Neural progenitor cell (in vitro differentiated cells): Measurements from ENCODE around the gene PELO. TPM values are rescaled to one million over a fixed set of nuclear protein-coding genes. Genes with fewer than 3 reads are reported as not detected.
"Not testable (repeated sequence)": the region's sequence is repeated elsewhere in the genome, so short reads cannot be mapped to it uniquely, and the experiment has no call there.

Experiments
- DNase-seq: peaks from one replicate; pipeline ENCODE4 v3.0.0-alpha.2; 2016; ENCODE audit warnings: low spot score
- H2AFZ ChIP-seq: fragments of 200-600 bp; sonication (generic); replicated peaks from 2 replicates; pipeline ENCODE4 v1.6.1; 2016; ENCODE audit warnings: antibody characterized with exemption
- H3F3A ChIP-seq: fragments of 200-600 bp; sonication (generic); 2 replicates; pipeline ENCODE4 v1.6.1; 2016; ENCODE audit warnings: antibody characterized with exemption, low read depth
- H3K27ac ChIP-seq: fragments of 200-600 bp; sonication (generic); 2 replicates; pipeline ENCODE4 v1.5.1; 2016; ENCODE audit warnings: mild to moderate bottlenecking
- H3K27me3 ChIP-seq: fragments of 200-600 bp; sonication (generic); 2 replicates; pipeline ENCODE4 v1.6.1; 2016; ENCODE audit warnings: mild to moderate bottlenecking, moderate library complexity
- H3K36me3 ChIP-seq: fragments of 200-600 bp; sonication (generic); 2 replicates; pipeline ENCODE4 v1.5.1; 2016
- H3K4me1 ChIP-seq: fragments of 200-600 bp; sonication (generic); 2 replicates; pipeline ENCODE4 v1.6.1; 2016; ENCODE audit warnings: mixed run types
- H3K4me2 ChIP-seq: fragments of 200-600 bp; sonication (generic); 2 replicates; pipeline ENCODE4 v1.6.1; 2016
- H3K4me3 ChIP-seq: fragments of 200-600 bp; sonication (generic); 2 replicates; pipeline ENCODE4 v1.5.1; 2016
- H3K79me2 ChIP-seq: fragments of 200-600 bp; sonication (generic); 2 replicates; pipeline ENCODE4 v1.6.1; 2016; ENCODE audit warnings: low read depth
- H3K9ac ChIP-seq: fragments of 200-600 bp; sonication (generic); 2 replicates; pipeline ENCODE4 v1.6.1; 2016
- H3K9me3 ChIP-seq: fragments of 200-600 bp; sonication (generic); 2 replicates; pipeline ENCODE4 v1.5.1; 2016; ENCODE audit warnings: low read depth
- H4K20me1 ChIP-seq: fragments of 200-600 bp; sonication (generic); 2 replicates; pipeline ENCODE4 v1.6.1; 2016; ENCODE audit warnings: low read depth
- H3K27ac Mint-ChIP-seq: 3 replicates; pipeline ENCODE4 v1.8.0; 2021; ENCODE audit warnings: mixed read lengths
- H3K27me3 Mint-ChIP-seq: 2 replicates; pipeline ENCODE4 v1.8.0; 2022; ENCODE audit warnings: low read depth, mild to moderate bottlenecking, inconsistent platforms, moderate library complexity, mixed read lengths; ENCODE audit not compliant: insufficient read depth
- H3K36me3 Mint-ChIP-seq: 3 replicates; pipeline ENCODE4 v1.8.0; 2021; ENCODE audit warnings: mixed read lengths
- H3K4me1 Mint-ChIP-seq: 3 replicates; pipeline ENCODE4 v1.8.0; 2021; ENCODE audit warnings: mixed read lengths
- H3K4me3 Mint-ChIP-seq: 3 replicates; pipeline ENCODE4 v1.8.0; 2021; ENCODE audit warnings: mild to moderate bottlenecking, moderate library complexity, mixed read lengths
- H3K9me3 Mint-ChIP-seq: 3 replicates; pipeline ENCODE4 v1.8.0; 2020; ENCODE audit warnings: mixed read lengths
- CTCF ChIP-seq: fragments of 200-600 bp; sonication (generic); IDR thresholded peaks from 2 replicates; pipeline ENCODE4 v1.5.1; 2017; ENCODE audit warnings: antibody characterized with exemption, mild to moderate bottlenecking
- EZH2 ChIP-seq: fragments of 200-600 bp; sonication (generic); IDR thresholded peaks from 2 replicates; pipeline ENCODE4 v1.6.1; 2017; ENCODE audit warnings: antibody characterized with exemption, mild to moderate bottlenecking, moderate library complexity
- EZH2phosphoT487 ChIP-seq: fragments of 200-600 bp; sonication (generic); IDR thresholded peaks from 2 replicates; pipeline ENCODE4 v1.6.1; 2017; ENCODE audit warnings: antibody characterized with exemption
- total RNA-seq: library from RNA; depleted of rRNA; stranded (reverse); fragments of >200 nt; gene quantifications from 2 replicates; pipeline ENCODE4 v1.2.3, GENCODE V29; 2015; ENCODE audit warnings: low replicate concordance

PELO gene
- total RNA-seq, 1 donor from 2014 or later: 8.5 TPM

DNA sequence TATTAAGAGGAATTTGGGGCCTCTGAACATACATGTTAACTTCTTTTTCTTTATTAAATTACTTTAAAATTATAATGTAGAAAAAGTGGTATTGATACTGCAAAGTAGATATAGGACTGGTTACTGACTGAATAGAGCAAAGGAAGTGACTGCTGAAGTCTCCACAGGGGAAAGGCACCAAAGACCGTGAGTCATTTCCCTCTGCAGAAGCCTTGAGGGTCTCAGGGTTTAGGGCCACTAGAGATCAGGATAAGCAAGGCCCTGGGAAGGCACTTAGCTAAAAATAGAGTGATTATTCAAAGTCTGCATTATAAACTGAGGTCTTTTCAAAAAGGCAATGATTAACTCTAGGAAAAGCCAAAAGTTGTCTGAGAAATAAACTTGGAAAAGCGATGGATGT, 44.7 kb upstream of the PELO start:
- no peak overlapping the region for H3K27ac Mint-ChIP-seq
- no peaks in the 10 kb centered on the region for H3K9me3 Mint-ChIP-seq
- no peaks in the 10 kb centered on the region for H3K9me3 ChIP-seq
- no peak overlapping the region for H3K27ac ChIP-seq
- no peaks in the 10 kb centered on the region for H3K4me1 Mint-ChIP-seq
- no peaks in the 10 kb centered on the region for H3K79me2 ChIP-seq
- H3K27me3 ChIP-seq: no peaks in the 10 kb centered on the region
- no peaks in the 10 kb centered on the region for H3F3A ChIP-seq
- H3K4me1 ChIP-seq: no peaks in the 10 kb centered on the region
- TF ChIP-seq CTCF: no peak
- no peak for TF ChIP-seq EZH2
- no peak for TF ChIP-seq EZH2phosphoT487
- no peak overlapping the region for H2AFZ ChIP-seq
- H3K36me3 ChIP-seq: no peaks in the 10 kb centered on the region
- H3K9ac ChIP-seq: no peak overlapping the region
- no peak overlapping the region for H3K4me3 ChIP-seq
- no peak for DNase-seq
- H3K36me3 Mint-ChIP-seq: no peaks in the 10 kb centered on the region
- H3K27me3 Mint-ChIP-seq: peaks cover 5% of the 10 kb centered on the region
- H3K4me2 ChIP-seq: no peak overlapping the region
- H3K4me3 Mint-ChIP-seq: no peak overlapping the region
- no peaks in the 10 kb centered on the region for H4K20me1 ChIP-seq

DNA sequence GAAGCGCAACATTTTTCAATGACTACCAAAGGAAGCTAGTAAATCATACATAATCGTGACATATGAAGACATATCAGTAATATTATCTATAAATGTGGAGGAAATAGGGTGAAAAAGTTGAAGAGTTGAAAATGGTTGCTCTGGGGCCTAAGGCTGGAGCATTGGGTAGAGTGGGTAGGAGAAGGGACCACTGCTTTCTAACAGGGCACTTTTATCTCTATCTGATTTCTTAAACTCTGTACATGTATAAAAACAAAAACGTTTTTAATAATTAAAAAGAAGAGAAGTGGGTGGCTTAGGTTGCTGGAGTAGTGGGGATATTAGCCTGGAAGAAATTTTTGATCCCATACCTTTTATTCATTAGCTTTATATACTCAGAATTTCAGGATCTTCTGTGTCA, 44.2 kb upstream of the PELO start:
- no peaks in the 10 kb centered on the region for H3K9me3 Mint-ChIP-seq
- Histone ChIP-seq H3K9me3 (no peaks in the 10 kb centered on the region), H3K4me1 (no peaks in the 10 kb centered on the region), H3K79me2 (no peaks in the 10 kb centered on the region), H3K27ac (no peak overlapping the region), H3K4me2 (no peak overlapping the region), H3F3A (no peaks in the 10 kb centered on the region), H3K9ac (no peak overlapping the region), H2AFZ (no peak overlapping the region), H4K20me1 (no peaks in the 10 kb centered on the region), H3K27me3 (no peaks in the 10 kb centered on the region), H3K36me3 (no peaks in the 10 kb centered on the region), H3K4me3 (no peak overlapping the region)
- DNase-seq: no peak
- peaks cover 2% of the 10 kb centered on the region for H3K27me3 Mint-ChIP-seq
- H3K27ac Mint-ChIP-seq: no peak overlapping the region
- H3K36me3 Mint-ChIP-seq: no peaks in the 10 kb centered on the region
- no peaks in the 10 kb centered on the region for H3K4me1 Mint-ChIP-seq
- TF ChIP-seq CTCF (no peak), EZH2phosphoT487 (no peak), EZH2 (no peak)
- H3K4me3 Mint-ChIP-seq: no peak overlapping the region

- Mint-ChIP-seq H3K9me3 (no peaks in the 10 kb centered on the region), H3K4me1 (no peaks in the 10 kb centered on the region), H3K4me3 (no peak overlapping the region), H3K27ac (no peak overlapping the region), H3K27me3 (peaks cover 2% of the 10 kb centered on the region), H3K36me3 (no peaks in the 10 kb centered on the region)
- Histone ChIP-seq H3K36me3 (no peaks in the 10 kb centered on the region), H3K9ac (no peak overlapping the region), H3K27ac (no peak overlapping the region), H3K4me3 (no peak overlapping the region), H3K4me2 (no peak overlapping the region), H3K9me3 (no peaks in the 10 kb centered on the region), H3F3A (no peaks in the 10 kb centered on the region), H3K27me3 (no peaks in the 10 kb centered on the region), H4K20me1 (no peaks in the 10 kb centered on the region), H3K79me2 (no peaks in the 10 kb centered on the region), H2AFZ (no peak overlapping the region), H3K4me1 (no peaks in the 10 kb centered on the region)
- no peak for DNase-seq
- no peak for TF ChIP-seq CTCF
- TF ChIP-seq EZH2phosphoT487: no peak
- no peak for TF ChIP-seq EZH2
Observed at GRCh38 chr5:52743970-52744369, 43.7 kb upstream of the PELO start.

DNA sequence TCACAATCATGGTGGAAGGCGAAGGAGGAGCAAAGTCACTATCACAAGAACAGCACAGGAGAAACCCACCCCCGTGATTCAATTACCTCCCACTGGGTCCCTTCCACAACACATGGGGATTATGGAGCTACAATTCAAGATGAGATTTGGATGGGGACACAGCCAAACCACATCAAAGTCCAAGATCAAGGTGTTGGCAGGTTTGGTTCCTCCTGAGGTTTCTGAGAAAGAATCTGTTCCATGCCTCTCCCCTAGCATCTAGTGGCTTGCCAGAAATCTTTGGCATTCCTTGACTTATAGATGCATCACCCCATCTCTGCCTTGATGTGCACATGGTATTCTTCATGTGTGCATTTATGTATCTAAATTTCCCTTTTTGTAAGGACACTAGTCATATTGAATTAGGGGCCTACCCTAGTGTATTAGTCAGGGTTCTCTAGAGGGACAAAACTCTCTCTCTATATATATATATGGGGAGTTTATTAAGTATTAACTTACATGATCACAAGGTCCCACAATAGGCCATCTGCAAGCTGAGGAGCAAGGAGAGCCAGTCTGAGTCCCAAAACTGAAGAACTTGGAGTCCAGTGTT, 42.8 kb upstream of the PELO start:
- H3K4me1 Mint-ChIP-seq, H3K9ac ChIP-seq, H3F3A ChIP-seq, H2AFZ ChIP-seq, DNase-seq, H3K27me3 ChIP-seq, H3K4me2 ChIP-seq, H4K20me1 ChIP-seq, H3K4me3 ChIP-seq, H3K27me3 Mint-ChIP-seq, H3K79me2 ChIP-seq, H3K9me3 Mint-ChIP-seq, H3K4me1 ChIP-seq, H3K27ac Mint-ChIP-seq, H3K4me3 Mint-ChIP-seq, H3K9me3 ChIP-seq, H3K27ac ChIP-seq, H3K36me3 ChIP-seq, H3K36me3 Mint-ChIP-seq: not testable (repeated sequence)
